Caco-2 (cell line): ENCODE data around the gene MEIS1. TPM values are rescaled to one million over a fixed set of nuclear protein-coding genes. Genes with fewer than 3 reads are reported as not detected.

Source experiments
- BruUV-seq: library from RNA; stranded (reverse); fragments of 400-500 nt; replicated peaks from 2 replicates; lab custom pipeline; 2021; lab: Mats Ljungman, UMichigan
- CTCF ChIA-PET: fragments of 300-600 bp; sonication (Branson Sonifier 250); formaldehyde crosslinking; loops from one replicate; lab custom pipeline; 2022; ENCODE audit warnings: antibody characterized with exemption; lab: Charles Lee
- POLR2A ChIA-PET: fragments of 300-600 bp; sonication (Branson Sonifier 250); formaldehyde crosslinking; loops from one replicate; lab custom pipeline; 2022; ENCODE audit warnings: antibody characterized with exemption; lab: Charles Lee
- DNase-seq, 2 experiments: peaks; one replicate each; pipeline versions ENCODE4 v3.0.0 to v3.0.0-alpha.2; 2020 to 2022
- H3K27me3 ChIP-seq: replicated peaks from 2 replicates; pipeline ENCODE4 v1.6.0; 2011; ENCODE audit warnings: low read length; ENCODE audit not compliant: control insufficient read depth, insufficient read depth
- H3K36me3 ChIP-seq: 2 replicates; pipeline ENCODE4 v1.5.1; 2011; ENCODE audit warnings: low read length; ENCODE audit not compliant: control insufficient read depth, insufficient read depth
- H3K4me1 ChIP-seq: fragments of 250-450 bp; sonication (Bioruptor Pico); 2 replicates; pipeline ENCODE4 v1.5.1; 2020; ENCODE audit warnings: mild to moderate bottlenecking
- H3K4me3 ChIP-seq: 2 replicates; pipeline ENCODE4 v1.5.1; 2011; ENCODE audit warnings: low read depth, mild to moderate bottlenecking, control low read depth, low read length
- H3K9me3 ChIP-seq: fragments of 250-450 bp; sonication (Bioruptor Pico); 2 replicates; pipeline ENCODE4 v1.5.1; 2020; ENCODE audit warnings: mild to moderate bottlenecking, moderate library complexity
- H3K27ac Mint-ChIP-seq: one replicate; pipeline ENCODE4 v1.8.0; 2022; ENCODE audit warnings: mixed read lengths; ENCODE audit not compliant: unreplicated experiment
- H3K27me3 Mint-ChIP-seq: one replicate; pipeline ENCODE4 v1.8.0; 2022; ENCODE audit warnings: mixed read lengths; ENCODE audit not compliant: insufficient read depth, unreplicated experiment
- H3K36me3 Mint-ChIP-seq: one replicate; pipeline ENCODE4 v1.8.0; 2022; ENCODE audit warnings: mild to moderate bottlenecking, mixed read lengths; ENCODE audit not compliant: insufficient read depth, unreplicated experiment
- H3K4me1 Mint-ChIP-seq: one replicate; pipeline ENCODE4 v1.8.0; 2022; ENCODE audit warnings: low read depth, mixed read lengths; ENCODE audit not compliant: unreplicated experiment
- H3K4me3 Mint-ChIP-seq: one replicate; pipeline ENCODE4 v1.8.0; 2022; ENCODE audit warnings: mild to moderate bottlenecking, moderate library complexity, mixed read lengths; ENCODE audit not compliant: unreplicated experiment
- H3K9me3 Mint-ChIP-seq: one replicate; pipeline ENCODE4 v1.8.0; 2022; ENCODE audit warnings: mixed read lengths; ENCODE audit not compliant: unreplicated experiment
- intact Hi-C: fragments of 100-400 bp; cut with micrococcal nuclease; formaldehyde crosslinking; loops from one replicate; pipeline ENCODE4 v1.10.0; 2022; ENCODE audit not compliant: unreplicated experiment
- total RNA-seq: library from RNA; stranded (reverse); gene quantifications from 2 replicates; pipeline ENCODE4 v1.2.3, GENCODE V29; 2022
- TF ChIP-seq, protein P1 (sequence below), 2 experiments: fragments of 200-600 bp in 1 of 2; IDR thresholded peaks; 1 replicate in 1 of 2; 2 replicates in 1 of 2; pipeline versions ENCODE4 v1.5.1 to v1.8.0; 2011 to 2022; ENCODE audit warnings: antibody characterized with exemption in 1 of 2, control low read depth in 1 of 2, inconsistent platforms in 1 of 2, low read depth in 1 of 2, low read length in 1 of 2, mild to moderate bottlenecking in 1 of 2, moderate library complexity in 1 of 2; ENCODE audit not compliant: insufficient read depth in 1 of 2, severe bottlenecking in 1 of 2, unreplicated experiment in 1 of 2

MEIS1 gene
- total RNA-seq, 1 experiment from 2014 or later: 7.4 TPM

GRCh38 chr2:66509326-66509811 is 74.4 kb downstream of the MEIS1 start:
- Mint-ChIP-seq H3K4me3 (no peak overlapping the region), H3K27me3 (no peaks in the 10 kb centered on the region), H3K36me3 (no peaks in the 10 kb centered on the region), H3K9me3 (no peaks in the 10 kb centered on the region), H3K4me1 (peaks cover 4% of the 10 kb centered on the region), H3K27ac (no peak overlapping the region)
- Histone ChIP-seq H3K9me3 (no peaks in the 10 kb centered on the region), H3K4me1 (peaks cover 7% of the 10 kb centered on the region; the same call in 1 of the 2 replicates), H3K36me3 (no peaks in the 10 kb centered on the region), H3K27me3 (no peaks in the 10 kb centered on the region), H3K4me3 (no peak overlapping the region)
- BruUV-seq: no TSS peak
- TF ChIP-seq, protein P1, sequence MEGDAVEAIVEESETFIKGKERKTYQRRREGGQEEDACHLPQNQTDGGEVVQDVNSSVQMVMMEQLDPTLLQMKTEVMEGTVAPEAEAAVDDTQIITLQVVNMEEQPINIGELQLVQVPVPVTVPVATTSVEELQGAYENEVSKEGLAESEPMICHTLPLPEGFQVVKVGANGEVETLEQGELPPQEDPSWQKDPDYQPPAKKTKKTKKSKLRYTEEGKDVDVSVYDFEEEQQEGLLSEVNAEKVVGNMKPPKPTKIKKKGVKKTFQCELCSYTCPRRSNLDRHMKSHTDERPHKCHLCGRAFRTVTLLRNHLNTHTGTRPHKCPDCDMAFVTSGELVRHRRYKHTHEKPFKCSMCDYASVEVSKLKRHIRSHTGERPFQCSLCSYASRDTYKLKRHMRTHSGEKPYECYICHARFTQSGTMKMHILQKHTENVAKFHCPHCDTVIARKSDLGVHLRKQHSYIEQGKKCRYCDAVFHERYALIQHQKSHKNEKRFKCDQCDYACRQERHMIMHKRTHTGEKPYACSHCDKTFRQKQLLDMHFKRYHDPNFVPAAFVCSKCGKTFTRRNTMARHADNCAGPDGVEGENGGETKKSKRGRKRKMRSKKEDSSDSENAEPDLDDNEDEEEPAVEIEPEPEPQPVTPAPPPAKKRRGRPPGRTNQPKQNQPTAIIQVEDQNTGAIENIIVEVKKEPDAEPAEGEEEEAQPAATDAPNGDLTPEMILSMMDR (IDR thresholded peaks at IDR 0.05; ENCODE audit: insufficient read depth in 1 of 2, low read depth in 1 of 2, low read length in 1 of 2, severe bottlenecking in 1 of 2, unreplicated experiment in 1 of 2): no peak
- DNase-seq: no peak
- intact Hi-C loops: no loop called here
- ChIA-PET CTCF (no interaction called here), POLR2A (no interaction called here)

DNA sequence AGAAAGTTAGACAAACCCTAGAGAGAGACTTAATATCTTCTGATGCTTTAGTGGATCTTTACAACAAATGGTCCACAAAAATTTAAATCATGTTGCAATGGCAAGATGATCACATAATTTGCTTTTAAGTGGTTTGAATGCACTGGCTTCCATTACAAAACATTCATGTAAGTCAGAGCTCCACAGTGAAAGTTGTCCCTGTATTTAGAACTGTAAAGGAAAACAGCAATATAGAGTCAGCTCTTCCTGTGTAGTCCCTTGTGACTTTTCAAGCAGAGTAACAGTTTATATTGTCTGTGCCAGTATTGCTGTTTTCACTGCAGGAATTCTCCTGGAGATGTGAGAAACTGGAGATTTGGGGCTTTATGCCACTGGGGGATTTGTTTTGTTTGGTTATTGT is 77.7 kb downstream of the MEIS1 start:
- DNase-seq: no peak
- Histone ChIP-seq H3K4me3 (no peak overlapping the region), H3K4me1 (peaks cover 7% of the 10 kb centered on the region; the same call in 1 of the 2 replicates), H3K9me3 (no peaks in the 10 kb centered on the region), H3K27me3 (no peaks in the 10 kb centered on the region), H3K36me3 (no peaks in the 10 kb centered on the region)
- BruUV-seq: no TSS peak
- POLR2A ChIA-PET: no interaction called here
- TF ChIP-seq, protein P1 (IDR thresholded peaks at IDR 0.05; ENCODE audit: insufficient read depth in 1 of 2, low read depth in 1 of 2, low read length in 1 of 2, severe bottlenecking in 1 of 2, unreplicated experiment in 1 of 2): no peak
- Mint-ChIP-seq H3K27ac (no peak overlapping the region), H3K4me1 (peaks cover 4% of the 10 kb centered on the region), H3K27me3 (no peaks in the 10 kb centered on the region), H3K4me3 (no peak overlapping the region), H3K9me3 (no peaks in the 10 kb centered on the region), H3K36me3 (no peaks in the 10 kb centered on the region)
- intact Hi-C loops: no loop called here
- CTCF ChIA-PET: no interaction called here

DNA sequence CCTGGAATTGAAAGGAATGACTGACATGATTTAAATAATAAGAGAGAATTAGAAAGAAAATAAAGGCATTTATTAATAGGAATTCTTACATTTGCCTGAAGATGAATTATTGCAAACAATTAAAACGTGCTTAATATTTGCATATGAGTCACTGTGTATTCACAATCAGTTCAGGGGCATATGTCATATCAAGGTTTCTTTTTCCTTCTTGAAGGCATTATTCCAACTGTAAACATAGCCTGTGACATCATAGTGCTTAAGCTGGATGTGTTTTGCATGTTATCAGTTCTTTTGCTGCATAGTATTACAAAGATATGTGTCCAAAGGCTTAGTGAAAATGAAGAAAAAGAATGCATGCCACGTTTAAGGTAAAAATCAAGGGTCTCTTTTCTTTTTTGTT is 80.8 kb downstream of the MEIS1 start:
- CTCF ChIA-PET: no interaction called here

More for the DNA sequence above, 80.8 kb downstream of the MEIS1 start:
- no peak for DNase-seq
- no peaks in the 10 kb centered on the region for H3K9me3 Mint-ChIP-seq
- H3K9me3 ChIP-seq: no peaks in the 10 kb centered on the region
- H3K4me1 ChIP-seq: no peaks in the 10 kb centered on the region
- no peaks in the 10 kb centered on the region for H3K36me3 Mint-ChIP-seq
- H3K27ac Mint-ChIP-seq: no peak overlapping the region
- H3K36me3 ChIP-seq: no peaks in the 10 kb centered on the region
- TF ChIP-seq, protein P1 (IDR thresholded peaks at IDR 0.05; ENCODE audit: insufficient read depth in 1 of 2, low read depth in 1 of 2, low read length in 1 of 2, severe bottlenecking in 1 of 2, unreplicated experiment in 1 of 2): no peak
- BruUV-seq: no TSS peak
- intact Hi-C loops: no loop called here
- no peaks in the 10 kb centered on the region for H3K4me1 Mint-ChIP-seq
- no peak overlapping the region for H3K4me3 Mint-ChIP-seq
- no peaks in the 10 kb centered on the region for H3K27me3 ChIP-seq
- POLR2A ChIA-PET: no interaction called here
- no peak overlapping the region for H3K4me3 ChIP-seq
- H3K27me3 Mint-ChIP-seq: no peaks in the 10 kb centered on the region
